Measurements from ENCODE around the gene KRTAP10-6. TPM values are rescaled to one million over a fixed set of nuclear protein-coding genes. Genes with fewer than 3 reads are reported as not detected.

KRTAP10-6 gene
- total and polyA plus RNA-seq, 2 of the 8 experiments (the other 6 are each of a cell fraction or from before 2014, with no cell fraction given) = 0.12 TPM; not detected in 1

DNA sequence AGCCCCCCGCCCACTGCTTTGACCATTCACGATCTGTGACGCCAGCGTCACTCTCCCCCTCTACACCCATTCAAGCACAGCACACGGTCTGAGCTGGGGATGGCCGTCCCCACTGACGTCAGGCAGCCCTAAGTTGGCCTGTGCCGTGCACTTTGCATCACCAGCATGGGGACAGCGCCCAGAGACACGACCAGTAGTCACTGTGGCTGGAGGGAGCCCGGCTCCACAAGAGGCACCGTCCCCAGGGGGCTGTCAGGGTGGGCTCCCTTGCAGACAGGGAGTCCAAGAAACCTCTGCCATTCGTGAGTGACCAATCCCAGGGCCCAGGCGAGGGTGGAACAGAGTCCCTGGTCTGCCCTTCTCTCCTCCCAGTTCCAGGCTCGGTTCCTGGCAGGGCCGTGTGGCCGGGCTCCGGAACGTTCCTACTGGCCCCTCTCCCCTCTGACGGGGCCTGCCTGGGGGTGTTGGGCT lies 21.9 kb upstream of the KRTAP10-6 start:
- Histone ChIP-seq H3K14ac (ENCODE audit: insufficient read length) (no peak overlapping the region), H3K27me3 (replicated peaks in 1 of 4; ENCODE audit: control insufficient read depth in 3 of 4, extremely low read depth in 1 of 4, insufficient read depth in 3 of 4, low read length in 3 of 4) (no peaks in the 10 kb centered on the region), H4K8ac (ENCODE audit: extremely low read depth, insufficient read depth, low read length) (peak overlapping the region; percentile 82), H4K91ac (replicated peaks; ENCODE audit: insufficient read length, low read length) (peak overlapping the region; percentile 42), H3K79me2 (ENCODE audit: control insufficient read depth in 1 of 2, insufficient read depth in 2 of 2, low read length in 2 of 2) (no peaks in the 10 kb centered on the region), H3K79me1 (ENCODE audit: low read depth, low read length) (no peaks in the 10 kb centered on the region; the same call in 1 of the 2 replicates), H2BK12ac (ENCODE audit: low read depth, low read length) (peak overlapping the region; percentile 71; the same call in 1 of the 2 replicates), H3K23me2 (ENCODE audit: low read depth, low read length) (no peaks in the 10 kb centered on the region), H3K4me1 (replicated peaks in 1 of 4; ENCODE audit: control insufficient read depth in 3 of 4, insufficient read depth in 4 of 4, low read length in 3 of 4) (peaks cover 0 to 6% (median 2%) of the 10 kb centered on the region in 4 experiments; a peak in 4 of 7 replicates), H3K36me3 (ENCODE audit: control insufficient read depth in 2 of 4, insufficient read depth in 4 of 4, low read length in 3 of 4) (no peaks in the 10 kb centered on the region), H2AK5ac (ENCODE audit: low read depth, low read length) (no peak overlapping the region), H3K23ac (ENCODE audit: insufficient read length) (no peak overlapping the region), H3K9ac (replicated peaks in 1 of 4; ENCODE audit: extremely low read depth in 1 of 4, low read depth in 3 of 4, low read length in 3 of 4) (no peak overlapping the region), H3K4me3 (ENCODE audit: extremely low read depth in 1 of 4, insufficient read depth in 2 of 4, low read depth in 3 of 4, low read length in 4 of 4) (no peak overlapping the region), H3K56ac (replicated peaks; ENCODE audit: insufficient read length, low read depth, low read length) (no peak overlapping the region), H4K20me1 (replicated peaks in 1 of 2; ENCODE audit: control insufficient read depth in 1 of 2, insufficient read depth in 2 of 2, low read length in 2 of 2) (peaks cover 0 to 1% of the 10 kb centered on the region in 2 experiments), H2BK5ac (ENCODE audit: low read depth, low read length) (peak overlapping the region; percentile 26; the same call in 1 of the 2 replicates), H2BK15ac (ENCODE audit: low read length) (no peak overlapping the region), H3K4ac (replicated peaks; ENCODE audit: insufficient read length, low read depth, low read length) (no peak overlapping the region), H4K5ac (ENCODE audit: insufficient read length, low read depth, low read length) (no peak overlapping the region), H3K27ac (ENCODE audit: low read depth, low read length) (no peak overlapping the region), H3K9me3 (ENCODE audit: insufficient read depth in 2 of 2, low read depth in 1 of 2, low read length in 1 of 2) (peaks cover 19 to 22% of the 10 kb centered on the region in 2 experiments), H2AFZ (ENCODE audit: low read length) (no peak overlapping the region), H2BK20ac (ENCODE audit: low read length) (peak overlapping the region; percentile 61; the same call in 1 of the 2 replicates), H2BK120ac (replicated peaks; ENCODE audit: low read depth, low read length) (no peak overlapping the region), H3K18ac (ENCODE audit: extremely low read depth, low read length) (no peak overlapping the region), H3K4me2 (ENCODE audit: insufficient read depth in 1 of 2, low read depth in 2 of 2, low read length in 2 of 2) (no peak overlapping the region)
- DNase-seq (ENCODE audit: low read depth in 1 of 2, low spot score in 2 of 2) = peak in 1 of 2 experiments; percentile 41
- whole genome bisulfite sequencing, 2 experiments (ENCODE audit: extremely low coverage in 1 of 2, insufficient coverage in 1 of 2, insufficient read length in 1 of 2, insufficient replicate concordance in 2 of 2, low coverage in 1 of 2, low lambda C conversion rate in 2 of 2, missing lambda C conversion rate in 1 of 2) = 91% methylated on average over 20 of the region's 20 CpGs; no CpG with 5 or more reads in 1 of the 2 experiments
- FAIRE-seq = no peak
- ChIA-PET CTCF (ENCODE audit: partially characterized antibody) (interaction anchor here (0.5 to 1.1 kb wide), 4 partner anchors 12 to 1043 kb away, joined by 3 to 4 read pairs (median 3); partner anchors contain the start of gene KRTAP10-5), POLR2A (ENCODE audit: partially characterized antibody) (no interaction called here)
- TF ChIP-seq, protein P1, sequence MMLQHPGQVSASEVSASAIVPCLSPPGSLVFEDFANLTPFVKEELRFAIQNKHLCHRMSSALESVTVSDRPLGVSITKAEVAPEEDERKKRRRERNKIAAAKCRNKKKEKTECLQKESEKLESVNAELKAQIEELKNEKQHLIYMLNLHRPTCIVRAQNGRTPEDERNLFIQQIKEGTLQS (IDR thresholded peaks at IDR 0.05; ENCODE audit: insufficient read depth, low read depth, low read length) = no peak
- no peak for TF ChIP-seq SP4 (IDR thresholded peaks at IDR 0.05; ENCODE audit: low read length)
- no peak for TF ChIP-seq SIX5 (IDR thresholded peaks at IDR 0.05; ENCODE audit: low read depth, low read length)
- no peak for TF ChIP-seq KDM4A (IDR thresholded peaks at IDR 0.05; ENCODE audit: low read depth, low read length, severe bottlenecking)
- TF ChIP-seq NANOG (IDR thresholded peaks at IDR 0.05; ENCODE audit: insufficient read depth, low read depth, low read length, poor library complexity, severe bottlenecking) = no peak
